CD4-positive, alpha-beta T cell treated with Interleukin-6 at 100 ng/mL for 8 hours (primary cell): Measurements from ENCODE around the gene IGFL4.

ENCODE experiments used
- DNase-seq: peaks from one replicate; pipeline ENCODE4 v3.0.0-alpha.2; 2020; ENCODE audit warnings: mixed read lengths, low spot score

Gene IGFL4

DNA sequence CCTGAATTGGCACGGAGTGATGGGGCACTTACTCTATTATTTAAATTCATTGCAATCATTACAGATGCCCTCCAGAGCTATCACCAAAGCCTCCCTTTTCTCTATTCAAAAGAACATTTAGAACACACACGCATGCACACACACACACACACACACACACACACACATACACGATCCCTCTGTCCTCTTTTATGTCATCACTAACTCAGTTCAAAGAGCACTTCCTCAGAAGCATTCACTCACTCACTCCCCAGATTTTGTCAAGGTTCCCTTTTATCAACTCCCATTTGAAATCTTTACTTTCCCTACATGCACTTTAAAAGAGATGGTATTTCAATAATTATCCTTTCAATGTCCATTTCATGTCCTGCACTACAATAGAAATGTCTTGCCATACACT is 22.4 kb upstream of the IGFL4 start:
- DNase-seq = no peak

DNA sequence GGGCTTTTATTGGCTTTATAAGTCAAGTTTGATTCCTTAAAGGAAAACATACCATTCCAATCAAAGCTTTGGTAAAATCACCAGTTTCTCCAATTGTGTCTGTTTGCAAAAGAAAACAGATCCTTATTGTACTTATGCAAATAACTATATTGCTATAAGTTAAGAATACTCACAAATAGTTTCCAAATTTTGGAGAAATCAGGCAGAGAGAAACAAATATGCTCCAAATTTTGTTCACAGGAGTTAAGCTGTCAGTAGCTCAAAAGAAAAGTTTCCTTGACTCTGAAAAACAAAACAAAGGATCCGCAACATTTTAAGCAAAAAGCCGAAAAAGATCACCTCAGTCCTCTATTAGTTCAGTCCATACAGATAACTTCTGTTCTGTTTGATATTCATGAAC is 19.2 kb upstream of the IGFL4 start:
- no peak for DNase-seq

DNA sequence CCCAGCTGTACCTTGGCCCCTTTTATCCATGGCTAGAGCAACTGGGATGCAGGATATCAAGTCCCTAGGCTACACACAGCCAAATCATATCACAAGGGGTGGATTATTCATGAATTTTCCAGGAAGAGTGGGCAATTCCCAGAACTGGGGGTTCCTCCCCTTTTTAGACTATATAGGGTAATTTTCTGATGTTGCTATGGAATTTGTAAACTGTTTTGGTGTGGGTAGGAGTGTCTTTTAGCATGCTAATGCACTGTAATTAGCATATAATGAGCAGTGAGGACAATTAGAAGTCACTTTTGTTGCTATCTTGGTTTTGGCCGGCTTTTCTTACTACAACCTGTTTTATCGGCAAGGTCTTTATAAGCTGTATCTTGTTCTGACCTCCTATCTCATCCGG is 18.0 kb upstream of the IGFL4 start:
- DNase-seq = no peak

DNA sequence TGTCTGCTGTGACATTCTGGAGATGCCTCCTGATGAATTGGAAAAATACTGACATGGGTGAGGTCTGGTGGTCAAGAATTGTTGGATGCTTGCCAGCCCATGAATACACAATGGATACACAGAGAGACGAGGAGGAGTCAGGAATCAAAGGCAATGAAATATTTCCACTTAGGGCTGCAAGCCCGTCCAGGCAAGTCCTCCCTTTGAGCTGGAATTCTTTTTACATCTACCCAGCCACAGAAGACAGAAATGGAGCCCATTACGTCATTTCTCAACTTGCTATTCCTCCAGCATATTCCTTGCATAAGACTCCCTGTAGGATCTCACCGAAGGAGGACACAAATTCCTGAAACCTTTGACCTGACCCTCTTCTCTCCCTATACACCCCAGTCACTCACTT is 15.7 kb upstream of the IGFL4 start:
- no peak for DNase-seq

DNA sequence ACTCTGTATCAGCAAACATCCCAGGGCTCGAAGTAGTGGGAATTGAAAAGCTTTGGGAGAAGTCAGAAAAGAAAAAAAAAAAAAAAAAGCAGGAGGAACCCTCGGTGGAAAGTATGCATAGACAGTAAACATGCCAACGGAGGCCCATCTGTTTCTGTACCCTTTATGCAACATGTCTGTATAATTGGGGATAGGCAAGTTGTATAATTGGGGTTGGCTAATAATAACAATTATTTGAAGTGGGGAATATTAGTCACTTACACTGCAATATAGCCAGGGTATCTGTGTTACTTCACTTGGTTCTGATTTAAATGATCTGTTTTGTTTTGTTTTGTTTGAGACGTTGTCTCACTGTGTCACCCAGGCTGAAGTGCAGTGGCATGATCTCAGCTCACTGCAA is 12.1 kb upstream of the IGFL4 start:
- DNase-seq = no peak

DNA sequence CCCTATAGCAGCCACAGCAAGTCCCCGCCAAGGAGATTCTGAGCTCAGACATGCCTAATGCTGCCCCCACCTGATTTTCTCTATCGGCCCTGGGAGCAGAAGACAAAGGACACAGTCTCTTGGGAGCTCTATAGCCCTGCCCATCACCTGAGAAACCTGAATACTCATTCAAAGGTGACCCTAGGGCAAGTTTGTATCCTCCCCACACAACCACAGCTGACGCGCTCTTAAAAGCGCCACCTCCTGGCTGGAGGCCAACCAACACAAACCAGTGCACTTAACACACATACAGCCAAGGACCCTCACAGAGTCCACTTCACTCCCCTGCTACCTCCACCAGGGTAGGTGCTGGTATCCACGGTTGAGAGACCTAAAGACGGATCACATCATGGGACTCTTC is 8.8 kb upstream of the IGFL4 start:
- no peak for DNase-seq

GRCh38 chr19:46043519-46043918 is 2.7 kb upstream of the IGFL4 start:
- no peak for DNase-seq

- no peak for DNase-seq
These were observed 1.6 kb upstream of the IGFL4 start for GRCh38 chr19:46042252-46042883.

DNA sequence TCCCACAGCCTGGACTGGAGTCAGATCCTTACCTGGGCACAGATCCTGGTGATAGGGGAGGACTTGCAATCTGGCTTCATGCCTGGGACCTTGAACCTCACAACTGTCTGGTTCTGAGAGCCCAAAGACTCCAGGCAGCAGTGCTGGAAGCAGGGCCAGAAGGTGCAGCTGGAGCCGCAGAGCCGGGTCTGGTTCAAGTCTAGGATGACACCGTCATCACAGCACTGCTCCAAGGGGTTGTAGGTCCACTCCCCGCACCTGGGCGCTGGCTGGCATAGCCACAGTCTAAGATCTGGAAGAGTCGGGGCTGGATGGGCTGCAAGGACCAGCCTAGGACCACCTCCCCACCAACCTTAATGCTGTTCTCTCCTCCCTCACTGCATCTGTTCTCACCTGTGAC is 677 bp downstream of the IGFL4 start:
- no peak for DNase-seq

DNA sequence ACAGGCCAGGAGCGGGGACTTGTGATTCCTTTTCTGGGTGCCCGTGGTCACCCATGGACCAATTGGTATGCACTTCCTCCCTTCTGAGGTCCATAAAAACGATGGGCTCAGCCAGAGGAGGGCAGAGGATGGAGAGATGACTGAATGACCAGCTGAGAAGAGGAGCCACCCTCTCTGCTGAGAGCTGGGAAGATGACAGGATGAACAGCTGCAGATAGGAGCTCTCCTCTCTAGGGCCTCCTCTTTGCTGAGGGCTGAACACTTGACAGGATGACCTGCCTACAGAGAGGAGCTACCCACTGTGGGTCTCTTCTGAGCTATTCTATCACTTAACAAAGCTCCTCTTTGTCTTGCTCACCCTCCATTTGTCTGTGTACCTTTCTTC is 4.1 kb downstream of the IGFL4 start:
- no peak for DNase-seq

- DNase-seq = no peak
These were observed 4.6 kb downstream of the IGFL4 start for GRCh38 chr19:46035986-46036743.

- DNase-seq = no peak
These were observed 5.3 kb downstream of the IGFL4 start for GRCh38 chr19:46035546-46035945.

DNA sequence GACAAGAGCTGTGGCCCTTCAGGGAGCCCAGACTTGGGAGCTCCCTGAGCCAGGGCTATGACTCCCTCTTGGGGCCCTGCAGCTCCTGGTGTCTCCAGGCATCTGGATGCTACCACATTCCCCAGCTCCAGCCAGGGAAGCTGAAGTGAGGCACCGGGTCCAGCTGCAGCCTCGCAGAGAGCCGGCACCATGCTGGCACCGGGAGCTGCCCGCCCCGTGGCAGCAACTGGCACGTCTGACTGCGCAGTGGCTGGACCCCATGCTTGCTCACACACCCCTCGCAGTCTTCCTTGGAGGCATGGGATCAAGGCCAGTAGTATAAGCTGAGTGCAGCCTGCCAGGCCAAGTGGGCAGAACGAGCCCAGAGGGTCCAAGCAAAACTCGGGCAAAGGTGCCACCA is 7.4 kb downstream of the IGFL4 start:
- DNase-seq = no peak

DNA sequence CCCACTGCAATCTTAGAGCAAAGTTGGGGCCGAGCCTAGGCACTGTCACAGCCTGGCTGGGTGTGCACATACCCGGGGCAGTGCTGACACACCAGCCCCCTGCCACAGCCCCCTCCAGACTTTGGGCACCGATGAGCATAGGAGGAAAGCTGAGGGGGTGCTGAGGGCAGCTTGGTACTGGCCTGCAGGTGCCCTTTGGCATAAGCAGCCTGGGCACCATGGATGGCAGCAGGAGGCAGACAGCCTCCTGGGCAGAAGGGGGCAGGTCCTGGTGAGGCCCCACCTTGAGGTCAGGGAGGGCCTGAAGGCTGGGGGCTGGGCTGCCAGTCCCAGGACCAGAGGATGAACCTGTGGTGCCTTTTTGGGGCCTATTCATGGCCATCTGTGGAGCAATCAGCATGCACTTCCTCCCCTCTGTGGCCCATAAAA is 8.2 kb downstream of the IGFL4 start:
- no peak for DNase-seq

DNA sequence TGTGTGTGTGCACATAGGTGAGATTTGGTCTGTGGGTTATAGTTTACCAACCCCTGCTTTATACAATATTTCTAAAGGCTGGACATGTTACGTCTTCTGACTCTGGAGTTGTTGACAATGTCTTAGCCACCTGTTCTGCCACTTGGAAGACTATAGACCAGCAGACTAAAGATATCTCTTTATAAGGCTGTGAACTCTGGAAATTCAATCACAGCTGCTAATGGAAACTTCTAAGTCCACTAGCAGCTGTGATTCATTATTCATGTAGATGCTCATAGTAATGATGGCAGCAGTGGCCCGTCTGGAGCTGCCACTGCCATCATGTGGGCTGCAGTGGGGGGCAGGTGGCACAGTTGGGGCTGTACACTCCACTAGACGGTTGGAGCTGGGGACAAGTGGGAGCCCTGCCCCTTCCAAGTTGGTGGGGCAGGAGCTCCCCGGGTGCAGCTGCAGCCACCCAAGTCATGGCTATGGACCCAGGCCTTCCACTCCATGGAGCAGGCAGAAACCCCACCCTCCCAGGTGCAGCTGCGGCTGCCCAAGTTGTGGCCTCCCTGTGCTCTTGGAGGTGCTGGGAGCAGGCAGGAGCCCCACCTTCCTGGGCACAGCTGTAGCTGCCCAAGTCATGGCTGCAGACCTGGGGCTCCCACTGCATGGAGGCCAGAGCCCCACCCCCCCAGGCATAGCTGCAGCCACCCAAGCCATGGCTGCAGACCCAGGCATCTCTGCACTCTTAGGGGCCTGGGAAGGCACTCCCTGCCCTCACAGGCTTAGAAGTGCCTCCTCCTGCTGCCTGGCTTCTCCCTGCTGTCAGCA is 8.8 kb downstream of the IGFL4 start:
- no peak for DNase-seq

DNA sequence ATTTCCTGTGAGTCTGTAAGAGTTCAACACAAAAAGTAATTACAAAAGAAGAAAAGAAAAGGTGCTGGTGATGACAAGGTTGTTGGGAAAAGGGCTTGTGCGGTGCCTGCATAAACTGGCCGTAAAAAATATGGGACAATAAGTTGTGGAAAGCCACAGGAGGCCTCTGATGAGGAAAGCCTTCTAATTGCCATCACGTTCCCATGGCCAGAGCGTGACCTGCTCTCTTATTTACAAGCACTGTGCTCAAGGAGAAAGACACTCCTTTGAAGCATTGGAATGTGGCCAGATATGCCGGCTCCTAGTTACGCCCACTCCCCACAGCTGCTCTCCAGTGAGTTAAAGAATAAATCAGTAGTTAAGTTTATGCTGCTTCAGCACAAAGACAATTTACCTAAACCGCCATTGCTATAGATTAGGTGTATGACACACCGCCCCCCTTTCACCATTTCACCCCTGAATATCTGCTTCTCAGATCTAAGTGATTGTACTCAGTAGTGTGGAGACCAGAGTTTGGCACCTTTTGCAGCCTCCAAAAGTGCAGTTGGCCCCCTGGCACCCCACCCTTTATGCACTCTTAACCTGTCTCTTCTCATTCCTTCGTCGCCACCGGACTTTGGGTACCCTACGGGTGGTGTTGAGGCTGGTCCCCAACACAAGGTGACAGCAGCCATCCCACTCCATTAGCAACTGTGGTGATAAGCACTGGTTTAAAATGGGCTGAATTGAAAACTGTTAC is 9.8 kb downstream of the IGFL4 start:
- no peak for DNase-seq

GRCh38 chr19:46025835-46026234 is 15.0 kb downstream of the IGFL4 start:
- DNase-seq = no peak

DNA sequence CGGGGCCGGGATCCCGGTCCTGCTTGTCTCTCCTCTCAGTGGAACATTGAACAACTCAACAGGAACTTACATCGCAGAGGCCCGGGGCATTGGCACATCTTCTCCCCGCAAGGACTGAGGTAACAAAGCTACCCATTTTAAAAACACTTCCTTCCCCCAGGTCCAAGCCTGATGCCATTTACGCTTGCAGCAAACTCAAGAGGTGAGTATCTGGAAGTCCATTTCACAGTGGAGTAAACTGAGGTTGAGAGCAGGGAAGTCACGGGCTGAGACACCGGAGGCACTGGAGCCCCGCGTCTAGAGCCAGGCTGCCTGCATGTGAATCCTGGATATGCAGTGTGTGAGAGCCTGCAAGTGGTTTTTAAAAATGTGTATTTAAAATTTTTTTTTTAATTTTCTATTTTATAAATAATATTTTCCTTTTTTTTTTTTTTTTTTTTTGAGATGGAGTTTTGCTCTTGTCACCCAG is 17.5 kb downstream of the IGFL4 start:
- no peak for DNase-seq

GRCh38 chr19:46022431-46023310 is 18.1 kb downstream of the IGFL4 start, which contains the start of gene PGLYRP1:
Gene PGLYRP1, minus strand, starts transcription at chr19:46023053. Its CDS starts 32 bp downstream, at chr19:46023021.
- no peak for DNase-seq

- DNase-seq = no peak
These were observed 18.8 kb downstream of the IGFL4 start for GRCh38 chr19:46022061-46022430.

- no peak for DNase-seq
These were observed 19.2 kb downstream of the IGFL4 start for GRCh38 chr19:46021531-46022041.
